HepG2 (cell line): ENCODE results near the gene PFKM.

Experiments used
- ZNF460 ChIP-seq: sonication (generic); formaldehyde crosslinking; IDR thresholded peaks from 2 replicates; pipeline ENCODE4 v1.5.1; 2020; ENCODE audit warnings: missing genetic modification reagents, mild to moderate bottlenecking, borderline replicate concordance
- ZNF788 ChIP-seq: sonication (generic); formaldehyde crosslinking; IDR thresholded peaks from 2 replicates; pipeline ENCODE4 v1.5.0; 2020; ENCODE audit warnings: mild to moderate bottlenecking, missing genetic modification reagents, borderline replicate concordance

DNA sequence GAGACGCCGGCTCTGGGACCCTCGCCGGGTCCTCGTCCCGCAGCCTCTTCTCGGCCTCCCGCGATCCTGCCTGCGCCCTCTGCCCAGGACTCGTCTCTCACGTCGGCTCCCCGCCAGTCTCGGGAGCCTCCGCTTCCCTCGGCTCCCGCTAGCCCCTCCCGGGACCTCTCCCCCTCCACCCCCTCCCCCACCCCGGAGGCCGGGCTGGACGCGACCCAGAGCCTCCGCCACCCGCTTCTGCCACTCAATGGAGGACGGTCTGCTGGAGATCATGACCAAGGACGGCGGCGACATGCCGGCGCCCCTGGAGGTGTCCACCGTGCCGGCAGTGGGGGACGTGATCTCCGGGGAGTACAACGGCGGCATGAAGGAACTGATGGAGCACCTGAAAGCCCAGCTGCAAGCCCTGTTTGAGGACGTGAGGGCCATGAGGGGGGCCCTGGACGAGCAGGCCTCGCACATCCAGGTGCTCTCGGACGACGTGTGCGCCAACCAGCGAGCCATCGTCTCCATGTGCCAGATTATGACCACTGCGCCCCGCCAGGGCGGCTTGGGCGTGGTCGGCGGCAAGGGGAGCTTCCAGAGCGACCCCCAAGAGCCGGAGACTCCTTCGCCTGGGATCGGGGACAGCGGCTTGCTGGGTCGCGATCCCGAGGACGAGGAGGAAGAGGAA lies 64.8 kb downstream of the PFKM start:
- no peak for TF ChIP-seq ZNF788
- no peak for TF ChIP-seq ZNF460 (CRISPR knock-in tag)
